Thoracic aorta (tissue), 2 donors: ENCODE measurements around the gene TEAD3. TPM values are rescaled to one million over a fixed set of nuclear protein-coding genes. Genes with fewer than 3 reads are reported as not detected.
"Not testable (repeated sequence)": the region's sequence is repeated elsewhere in the genome, so short reads cannot be mapped to it uniquely, and the experiment has no call there.

ENCODE experiments used
- ATAC-seq: fragments of 150-250 bp; one replicate; pipeline ENCODE4 v1.8.0; 2017; ENCODE audit warnings: low read depth; ENCODE audit not compliant: insufficient number of reproducible peaks, low FRiP score
- DNase-seq: peaks from one replicate; pipeline ENCODE4 v3.0.0-alpha.2; 2020; ENCODE audit warnings: low spot score
- H3K27ac ChIP-seq, 2 donors: fragments of 200-600 bp; sonication (generic); 1 replicate in 1 of 2; 2 replicates in 1 of 2; pipeline ENCODE4 v1.5.1; 2016; ENCODE audit warnings: mild to moderate bottlenecking in 2 of 2, moderate library complexity in 2 of 2
- H3K27me3 ChIP-seq: fragments of 200-600 bp; sonication (generic); replicated peaks from 2 replicates; pipeline ENCODE4 v1.6.0; 2016; ENCODE audit warnings: mild to moderate bottlenecking; ENCODE audit not compliant: insufficient read depth
- H3K36me3 ChIP-seq: fragments of 200-600 bp; sonication (generic); one replicate; pipeline ENCODE4 v1.5.1; 2016
- H3K4me1 ChIP-seq, 2 donors: fragments of 200-600 bp; sonication (generic); 1 replicate in 1 of 2; 2 replicates in 1 of 2; pipeline versions ENCODE4 v1.5.1 to v1.6.0; 2016; ENCODE audit warnings: low read depth in 2 of 2, mild to moderate bottlenecking in 1 of 2; ENCODE audit not compliant: control insufficient read depth in 1 of 2
- H3K4me3 ChIP-seq: fragments of 200-600 bp; sonication (generic); 2 replicates; pipeline ENCODE4 v1.5.1; 2016; ENCODE audit warnings: mild to moderate bottlenecking
- H3K9me3 ChIP-seq: fragments of 200-600 bp; sonication (generic); 2 replicates; pipeline ENCODE4 v1.5.1; 2016
- CTCF ChIP-seq: fragments of 200-600 bp; sonication (generic); IDR thresholded peaks from one replicate; pipeline ENCODE4 v1.5.1; 2019; ENCODE audit warnings: antibody characterized with exemption
- total RNA-seq, 2 donors: library from RNA; depleted of rRNA; stranded (reverse); fragments of >200 nt; gene quantifications; one replicate each; pipeline versions ENCODE4 v1.1.0 to v1.2.3, GENCODE V29; 2016

TEAD3 gene
- total RNA-seq, 2 donors from 2014 or later, result 50.8 to 68.3 TPM

GRCh38 chr6:35441642-35442041 lies 55.2 kb downstream of the TEAD3 start:
- no peak overlapping the region for H3K4me3 ChIP-seq
- no peak for TF ChIP-seq CTCF
- DNase-seq, result no peak
- ATAC-seq, result no peak
- no peaks in the 10 kb centered on the region for H3K27me3 ChIP-seq
- H3K9me3 ChIP-seq, result no peaks in the 10 kb centered on the region
- no peaks in the 10 kb centered on the region for H3K4me1 ChIP-seq
- no peak overlapping the region for H3K27ac ChIP-seq
- H3K36me3 ChIP-seq, result no peaks in the 10 kb centered on the region

GRCh38 chr6:35441205-35441604 lies 55.7 kb downstream of the TEAD3 start:
- no peaks in the 10 kb centered on the region for H3K9me3 ChIP-seq
- H3K4me3 ChIP-seq, result no peak overlapping the region
- ATAC-seq, result no peak
- no peak for DNase-seq
- H3K4me1 ChIP-seq, result no peaks in the 10 kb centered on the region
- H3K36me3 ChIP-seq, result no peaks in the 10 kb centered on the region
- no peak for TF ChIP-seq CTCF
- H3K27me3 ChIP-seq, result no peaks in the 10 kb centered on the region
- H3K27ac ChIP-seq, result no peak overlapping the region

- ATAC-seq (no peak), DNase-seq (no peak)
- Histone ChIP-seq H3K36me3 (no peaks in the 10 kb centered on the region), H3K4me1 (no peaks in the 10 kb centered on the region), H3K4me3 (no peak overlapping the region), H3K27ac (no peak overlapping the region), H3K9me3 (no peaks in the 10 kb centered on the region), H3K27me3 (no peaks in the 10 kb centered on the region)
- TF ChIP-seq CTCF, result no peak
Observed at GRCh38 chr6:35439308-35439707, 57.6 kb downstream of the TEAD3 start.

GRCh38 chr6:35438378-35439065 lies 58.4 kb downstream of the TEAD3 start:
- H3K4me3 ChIP-seq, DNase-seq, ATAC-seq, H3K27me3 ChIP-seq, H3K36me3 ChIP-seq, H3K9me3 ChIP-seq, H3K4me1 ChIP-seq, H3K27ac ChIP-seq: not testable (repeated sequence)

- DNase-seq, result no peak
- ATAC-seq, result no peak
- Histone ChIP-seq H3K4me3 (no peak overlapping the region), H3K4me1 (no peaks in the 10 kb centered on the region), H3K27me3 (no peaks in the 10 kb centered on the region), H3K36me3 (no peaks in the 10 kb centered on the region), H3K9me3 (no peaks in the 10 kb centered on the region), H3K27ac (no peak overlapping the region)
- TF ChIP-seq CTCF, result no peak
Observed at GRCh38 chr6:35436071-35436857, 60.6 kb downstream of the TEAD3 start.
